GM19043 (cell line): ENCODE results near the gene SAMD4A.

Experiments used
- ATAC-seq: cut with Tn5 transposase; IDR thresholded peaks from one replicate; pipeline ENCODE4 v1.9.1; 2021; ENCODE audit warnings: low read depth; ENCODE audit not compliant: unreplicated experiment

SAMD4A gene

DNA sequence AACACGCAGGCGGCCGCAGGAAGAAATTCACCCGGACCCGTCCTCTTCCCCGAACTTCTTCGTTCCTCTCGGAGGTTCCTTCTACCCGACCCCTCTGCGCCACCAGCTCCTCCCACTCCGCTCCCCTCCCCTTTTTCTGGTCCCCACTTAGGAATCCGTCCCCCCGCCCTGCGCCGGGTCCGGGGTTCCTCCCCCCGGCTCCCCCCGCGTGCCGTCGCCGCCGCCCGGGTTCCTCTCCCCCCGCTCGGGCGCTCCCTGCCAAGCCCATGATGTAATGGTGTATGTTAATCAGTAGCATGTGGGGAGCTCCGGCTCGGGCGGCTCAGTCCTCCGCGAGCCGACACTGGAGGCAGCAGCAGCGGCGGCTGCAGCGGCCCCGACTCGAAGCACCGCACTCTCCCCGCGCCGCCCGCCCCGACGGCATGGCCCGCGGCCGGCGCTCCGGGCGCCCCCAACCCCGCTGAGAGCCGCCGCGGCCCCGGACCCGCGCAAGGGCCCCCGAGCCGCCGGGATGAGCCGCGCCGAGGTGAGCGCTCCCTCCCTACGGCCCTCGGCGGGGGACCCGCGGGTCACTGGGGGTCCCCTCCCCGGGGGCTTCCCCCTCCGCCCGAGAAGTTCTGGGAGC is 1.0 kb upstream of the SAMD4A start:
- peak; percentile 46 for ATAC-seq

- no peak for ATAC-seq
Observed at GRCh38 chr14:54567224-54567638, 303 bp downstream of the SAMD4A start.

DNA sequence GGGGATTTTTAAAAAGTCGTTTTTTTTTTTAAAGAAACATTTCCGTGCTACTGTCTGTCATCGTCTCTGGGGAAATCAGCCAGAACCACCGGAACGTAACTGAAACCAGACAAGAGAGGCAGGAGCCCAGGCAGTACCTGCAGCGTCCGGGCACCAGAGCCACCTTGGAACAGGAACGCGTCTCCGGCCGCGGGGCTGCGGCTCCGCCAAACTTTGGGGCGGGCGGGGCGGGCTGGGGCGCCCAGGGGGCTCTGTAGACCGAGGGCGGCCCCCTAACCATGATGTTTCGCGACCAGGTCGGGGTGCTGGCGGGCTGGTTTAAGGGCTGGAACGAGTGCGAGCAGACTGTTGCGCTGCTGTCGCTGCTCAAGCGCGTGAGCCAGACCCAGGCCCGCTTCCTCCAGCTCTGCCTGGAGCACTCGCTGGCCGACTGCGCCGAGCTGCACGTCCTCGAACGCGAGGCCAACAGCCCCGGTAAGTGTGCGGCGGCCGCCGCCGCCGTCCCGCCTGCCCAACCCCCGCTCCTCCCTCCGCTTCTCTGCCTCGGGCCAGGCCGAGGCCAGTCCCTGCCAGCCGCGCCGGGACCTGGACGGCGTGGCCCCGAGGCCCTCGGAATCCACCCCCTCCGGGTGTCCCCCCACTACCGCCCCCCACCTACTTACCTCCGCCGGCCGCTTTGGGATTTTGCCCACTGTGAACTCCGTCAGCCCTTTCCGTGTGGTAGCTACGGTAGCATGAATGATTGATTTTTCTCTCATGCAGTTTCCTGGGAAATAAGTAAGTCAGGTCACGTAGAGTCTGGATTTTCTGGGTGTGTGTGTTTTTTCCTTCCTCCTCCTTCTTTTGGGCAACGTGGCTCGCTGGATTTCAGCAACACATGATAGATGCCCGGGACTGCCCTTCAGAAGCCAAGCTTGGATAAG is 972 bp downstream of the SAMD4A start:
- ATAC-seq: no peak

DNA sequence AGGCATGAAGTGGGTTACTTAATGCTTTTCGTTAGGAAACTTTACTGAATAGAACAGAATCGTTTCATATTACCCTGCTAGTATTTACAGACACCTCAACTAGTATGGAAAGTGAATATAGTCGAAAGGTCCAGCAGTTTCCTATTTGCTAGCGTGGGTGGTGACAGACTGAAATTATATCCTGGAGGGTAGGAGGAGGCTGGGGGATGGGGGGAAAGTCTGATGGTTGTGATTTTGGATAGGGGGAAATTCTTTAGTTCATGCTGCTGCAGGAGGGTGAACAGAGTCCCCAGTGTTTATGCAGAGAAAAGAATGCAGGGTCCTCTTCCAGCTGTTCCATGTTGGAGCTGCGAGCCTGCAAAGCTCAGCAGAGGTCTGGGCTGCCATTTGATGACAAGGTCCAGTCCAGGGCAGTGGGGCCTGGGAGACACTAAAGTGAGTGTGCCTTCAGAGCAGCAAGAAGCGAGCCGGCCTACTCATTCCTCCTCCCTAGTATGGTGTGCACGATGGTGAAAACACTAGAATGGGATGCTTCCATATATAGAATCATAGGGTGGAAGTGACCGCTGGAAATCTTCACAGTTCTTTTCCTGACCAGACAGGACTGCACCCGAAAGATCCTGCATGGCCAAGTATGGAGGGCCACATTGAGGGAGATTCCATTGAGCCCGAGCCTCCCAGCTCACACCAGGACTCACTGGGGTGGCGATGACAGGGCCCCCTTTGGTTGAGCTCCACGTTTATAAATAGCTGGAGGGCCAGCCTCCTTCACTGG is 2.1 kb downstream of the SAMD4A start:
- no peak for ATAC-seq

GRCh38 chr14:54570047-54570446 is 3.1 kb downstream of the SAMD4A start:
- ATAC-seq: no peak

- no peak for ATAC-seq
Observed at GRCh38 chr14:54570631-54571415, 3.9 kb downstream of the SAMD4A start.

DNA sequence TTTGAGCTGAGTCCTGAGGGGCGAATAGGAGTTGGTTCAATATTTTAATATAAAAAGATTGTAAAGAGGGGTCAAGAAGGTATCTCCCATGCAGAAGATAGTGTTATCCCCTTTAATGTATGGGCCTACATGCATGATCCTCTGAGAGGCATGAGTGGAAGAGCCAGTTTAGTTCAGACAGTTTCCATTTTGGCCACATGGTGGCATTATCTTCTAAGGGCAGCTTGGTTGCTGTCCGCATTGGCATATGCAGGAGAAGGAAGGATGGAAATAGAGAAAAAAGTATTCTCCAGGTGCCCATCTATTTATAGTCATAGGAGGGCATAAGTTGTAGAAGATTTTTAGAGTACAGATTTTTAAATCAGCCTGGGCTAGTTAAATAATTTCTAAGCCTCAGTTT is 5.4 kb downstream of the SAMD4A start:
- ATAC-seq: no peak

- no peak for ATAC-seq
Observed at GRCh38 chr14:54574528-54574927, 7.6 kb downstream of the SAMD4A start.

DNA sequence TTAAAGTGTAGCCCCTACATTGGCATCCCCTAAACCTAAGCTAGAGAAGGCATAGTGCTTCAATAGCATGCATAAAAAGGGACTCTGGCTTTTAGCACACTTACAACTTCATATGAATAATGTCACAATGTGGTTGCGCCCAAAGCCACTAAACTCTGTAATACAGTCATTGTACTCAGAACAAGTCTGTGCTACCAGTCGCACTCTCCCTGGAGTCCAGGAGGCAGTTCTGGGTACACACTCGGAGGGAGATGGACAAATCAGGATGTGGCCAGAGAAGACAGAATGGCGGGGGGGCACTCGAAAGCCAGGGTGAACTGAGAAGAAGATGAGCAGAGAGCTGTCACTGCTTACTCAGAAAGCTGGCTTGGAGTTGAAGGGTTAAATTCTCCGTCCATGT is 10.6 kb downstream of the SAMD4A start:
- no peak for ATAC-seq

- ATAC-seq: no peak
Observed at GRCh38 chr14:54577977-54578376, 11.0 kb downstream of the SAMD4A start.

DNA sequence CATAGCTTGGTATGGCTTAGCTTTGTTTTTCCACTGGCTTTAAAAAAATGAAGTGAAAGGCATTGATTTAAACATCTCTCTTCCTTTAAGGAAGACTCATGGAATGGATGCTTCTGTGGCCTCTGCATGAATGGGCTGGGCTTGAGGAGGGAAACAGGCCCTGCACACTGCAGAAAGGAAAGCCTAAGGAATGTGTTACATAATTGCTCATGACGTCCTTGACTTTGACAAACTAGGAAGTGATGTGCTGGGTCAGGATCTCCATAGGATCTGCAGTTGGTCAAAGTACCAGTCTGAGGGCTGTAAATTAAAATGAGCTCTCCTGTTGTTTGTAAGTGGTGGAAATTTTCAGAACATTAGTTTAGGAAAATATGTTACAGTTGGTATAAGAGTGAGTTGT is 12.7 kb downstream of the SAMD4A start:
- ATAC-seq: no peak

GRCh38 chr14:54580933-54581332 is 14.0 kb downstream of the SAMD4A start:
- no peak for ATAC-seq

DNA sequence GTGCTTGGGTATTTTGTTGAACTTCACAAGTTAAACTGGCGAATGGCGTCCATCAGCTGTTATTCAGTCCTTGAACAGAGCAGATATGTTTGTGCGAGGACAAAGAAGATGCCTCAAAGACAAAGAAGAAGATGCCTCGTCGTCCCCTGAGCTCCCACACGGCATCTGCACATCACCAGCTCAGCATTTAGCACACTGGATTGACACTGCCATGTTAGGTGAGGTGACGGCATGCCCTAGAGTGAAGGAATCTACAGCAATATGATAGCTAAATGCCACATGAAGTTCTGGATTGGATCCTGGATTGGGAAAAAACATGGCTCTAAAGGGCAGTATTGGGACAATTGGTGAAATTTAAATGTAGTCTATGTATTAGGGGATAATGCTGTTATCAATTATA is 15.4 kb downstream of the SAMD4A start:
- no peak for ATAC-seq

DNA sequence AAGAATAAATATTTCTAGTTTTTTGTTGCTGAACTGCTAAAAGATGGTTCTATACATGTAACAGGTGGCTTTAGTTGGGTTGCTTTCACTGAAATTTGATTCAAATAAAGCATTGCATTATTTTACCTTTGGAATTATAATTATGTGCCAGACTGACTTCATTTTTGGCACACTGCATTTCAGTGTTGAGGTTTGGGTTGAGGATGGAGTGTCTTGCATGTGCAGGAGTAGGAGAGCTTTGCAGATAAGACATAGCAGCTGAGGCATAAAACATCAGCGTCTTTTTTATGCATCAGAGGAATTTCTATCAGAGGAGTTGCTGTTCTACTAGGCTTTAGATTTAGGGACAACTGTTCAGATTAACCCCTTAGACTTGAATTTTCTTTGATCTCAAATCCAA is 17.2 kb downstream of the SAMD4A start:
- ATAC-seq: no peak

DNA sequence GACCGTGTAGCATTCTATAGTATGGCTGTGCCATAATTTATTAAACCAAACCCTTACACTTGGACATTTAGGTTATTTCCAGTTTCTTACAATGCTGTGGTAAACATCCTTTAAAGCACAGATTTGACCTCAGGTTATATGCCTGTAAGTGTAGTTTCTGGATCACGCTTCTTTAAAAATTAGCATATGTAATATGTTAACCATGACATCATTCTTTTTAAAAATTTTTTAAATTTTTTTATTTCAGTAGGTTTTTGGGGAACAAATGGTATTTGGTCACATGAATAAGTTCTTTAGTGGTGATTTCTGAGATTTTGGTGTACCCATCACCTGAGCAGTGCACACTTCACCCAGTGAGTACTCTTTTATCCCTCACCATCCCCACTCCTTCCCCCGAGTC is 18.3 kb downstream of the SAMD4A start:
- no peak for ATAC-seq

- no peak for ATAC-seq
Observed at GRCh38 chr14:54589076-54589475, 22.1 kb downstream of the SAMD4A start.

GRCh38 chr14:54589843-54590242 is 22.9 kb downstream of the SAMD4A start:
- ATAC-seq: no peak

DNA sequence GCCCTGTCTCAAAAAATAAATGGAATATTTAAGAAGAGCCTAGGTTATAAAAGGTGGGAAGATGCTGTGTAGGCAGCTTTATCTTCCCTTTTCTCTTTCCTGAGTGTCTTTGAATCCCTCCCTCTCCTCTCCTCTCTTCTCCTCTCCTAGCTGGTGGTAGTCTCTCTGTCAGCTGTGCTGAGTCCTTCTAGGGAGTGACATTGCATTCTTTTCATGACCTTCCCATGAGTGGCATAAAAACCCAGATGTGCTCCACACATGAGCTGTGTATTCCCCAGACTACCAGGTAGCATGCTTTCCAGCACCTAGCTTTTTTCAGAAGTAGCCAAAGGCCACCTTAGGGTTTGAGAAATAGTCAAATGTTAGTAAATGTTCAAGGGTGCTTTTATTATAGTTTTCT is 23.6 kb downstream of the SAMD4A start:
- ATAC-seq: no peak

- no peak for ATAC-seq
Observed at GRCh38 chr14:54591461-54591860, 24.5 kb downstream of the SAMD4A start.

DNA sequence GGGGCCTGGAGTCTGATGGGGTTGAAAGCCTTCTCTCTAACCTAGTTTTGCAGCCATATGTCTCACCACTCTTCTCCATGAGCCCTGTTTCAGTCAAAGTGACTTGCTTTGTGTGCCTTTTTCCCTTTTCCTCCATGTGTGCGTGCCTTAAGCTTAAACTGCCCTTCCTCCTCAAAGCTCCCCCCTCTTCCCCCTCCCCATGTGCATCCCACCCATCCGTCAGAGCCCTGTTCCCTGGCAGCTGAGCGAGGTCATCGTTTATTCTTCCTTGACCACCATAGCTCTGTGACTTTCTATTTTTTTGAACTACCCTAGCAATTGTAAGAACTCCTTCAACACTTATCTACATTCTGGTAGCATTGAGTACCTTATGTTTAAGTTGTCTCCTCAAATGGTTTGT is 24.9 kb downstream of the SAMD4A start:
- no peak for ATAC-seq

- ATAC-seq: no peak
Observed at GRCh38 chr14:54593860-54594259, 26.9 kb downstream of the SAMD4A start.
